Measurements from ENCODE around the gene SIGLEC11.

GRCh38 chr19:50000841-50001557 lies 40.0 kb upstream of the SIGLEC11 start:
- TF ChIP-seq CTCF (IDR thresholded peaks at IDR 0.05) (no peak), POLR2A (IDR thresholded peaks at IDR 0.05) (no peak)

Data from heart left ventricle (tissue), 13 donors.